NCI-H1417 (cell line): Measurements from ENCODE around the gene DLGAP1.
A peak's percentile ranks its signal among the peaks of the same experiment; 100 is the strongest.
"Not testable (repeated sequence)": the region's sequence is repeated elsewhere in the genome, so short reads cannot be mapped to it uniquely, and the experiment has no call there.

Source experiments
- DNase-seq, 3 experiments: peaks; one replicate each; lab custom pipeline; 2025; lab: John Stamatoyannopoulos, UW

DLGAP1 gene

DNA sequence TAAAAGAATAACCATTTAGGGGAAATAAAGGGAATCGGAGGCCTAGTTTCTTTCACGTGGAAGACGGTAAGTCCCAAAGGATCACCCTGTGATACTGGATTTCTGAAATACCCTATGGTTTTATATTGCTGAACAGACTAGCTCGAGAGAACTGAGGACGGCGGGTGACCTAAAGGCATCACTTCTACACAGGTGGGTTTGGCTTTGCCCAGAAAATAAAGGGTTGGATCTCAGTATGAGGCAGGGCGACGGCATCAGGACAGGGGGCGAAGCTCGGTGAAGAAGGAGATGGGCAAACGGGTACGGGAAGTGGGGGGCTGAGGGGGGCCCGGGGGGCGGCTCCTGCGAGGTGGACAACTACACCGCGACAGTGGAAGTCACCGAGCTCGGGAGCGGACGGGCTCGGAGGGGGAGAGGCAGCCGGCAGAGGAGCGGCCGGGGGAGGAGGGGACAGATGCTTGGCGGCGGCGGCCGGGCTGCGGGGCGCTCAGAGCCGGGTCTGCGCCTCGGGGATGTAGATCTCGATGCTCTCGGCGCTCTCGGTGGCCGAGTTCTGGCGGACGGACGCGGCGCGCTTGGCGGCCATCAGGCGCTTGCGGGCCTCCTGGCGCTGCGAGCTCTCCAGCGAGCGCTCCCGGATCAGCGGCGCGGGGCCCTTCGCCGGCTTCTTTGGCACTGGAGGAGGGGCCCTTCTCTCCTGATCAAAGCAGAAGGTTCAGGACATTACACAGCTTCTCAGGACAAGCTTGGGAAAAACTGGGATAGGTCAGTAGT is 956.2 kb downstream of the DLGAP1 start:
- peak in 2 of 3 experiments; percentile 66 to 78 for DNase-seq

DNA sequence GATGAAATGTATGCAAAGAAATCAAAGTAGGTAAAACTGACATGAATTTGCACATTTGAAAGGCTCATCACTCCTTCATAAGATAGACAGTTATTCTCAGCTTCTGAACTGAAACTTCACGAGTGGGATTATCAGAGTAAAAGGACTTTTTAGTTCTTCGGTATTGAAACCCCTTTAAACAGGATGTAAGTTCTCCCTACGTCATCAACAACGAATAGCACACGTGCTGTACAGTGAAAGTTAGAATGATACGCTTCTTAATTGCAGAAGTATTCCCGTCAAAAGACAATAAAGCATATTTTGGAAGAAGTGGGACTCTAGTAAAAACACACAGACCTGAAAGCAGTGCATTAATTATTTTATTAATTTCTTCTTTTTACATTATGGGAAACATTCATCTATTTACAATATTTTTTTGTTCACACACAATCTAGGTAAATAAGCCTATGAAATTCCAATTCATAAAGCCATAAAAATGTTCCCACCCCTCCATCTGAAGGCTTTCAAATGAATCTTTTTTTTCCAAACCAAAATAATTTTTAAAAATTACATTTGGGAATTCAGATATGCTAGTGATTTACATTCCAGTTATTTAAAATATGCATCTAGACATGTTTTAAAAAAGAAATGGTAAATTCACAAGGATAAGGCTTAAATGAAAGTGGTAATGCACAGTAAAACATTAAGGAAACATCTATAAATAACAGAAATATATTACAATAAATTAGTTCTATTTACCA is 959.2 kb downstream of the DLGAP1 start:
- no peak for DNase-seq

DNA sequence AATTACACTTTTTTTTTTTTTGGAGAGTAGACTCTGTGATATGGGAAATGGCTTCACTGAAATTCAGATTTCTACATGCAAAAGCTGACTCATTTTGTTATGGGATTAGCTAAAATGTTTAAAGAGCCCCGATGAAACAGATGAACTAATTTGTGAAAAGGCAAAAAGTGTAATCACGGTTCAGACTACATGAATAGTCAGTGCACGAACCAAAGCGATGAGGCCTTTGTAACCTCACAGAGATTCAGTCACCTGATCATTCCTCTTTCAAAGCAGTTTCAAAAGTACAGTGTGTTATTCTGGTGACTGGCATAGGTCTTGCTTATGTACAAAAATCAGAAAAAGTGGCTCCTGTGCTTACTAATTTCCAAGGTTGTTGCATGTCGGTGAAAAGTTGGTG is 960.5 kb downstream of the DLGAP1 start:
- DNase-seq, result no peak

DNA sequence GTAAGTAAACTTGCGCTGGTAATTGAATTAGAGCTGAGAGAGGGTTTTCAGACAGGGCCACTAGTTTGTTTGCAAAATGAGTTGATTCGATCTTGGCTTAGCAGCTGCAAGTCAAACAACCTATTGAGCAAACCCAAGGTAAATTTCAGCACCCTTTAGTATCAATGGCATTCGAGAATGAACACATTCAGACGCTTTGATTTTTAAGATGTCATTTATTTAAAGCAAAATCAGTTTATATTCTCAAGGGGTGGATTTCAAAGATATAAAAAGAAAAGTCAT is 960.9 kb downstream of the DLGAP1 start:
- no peak for DNase-seq

DNA sequence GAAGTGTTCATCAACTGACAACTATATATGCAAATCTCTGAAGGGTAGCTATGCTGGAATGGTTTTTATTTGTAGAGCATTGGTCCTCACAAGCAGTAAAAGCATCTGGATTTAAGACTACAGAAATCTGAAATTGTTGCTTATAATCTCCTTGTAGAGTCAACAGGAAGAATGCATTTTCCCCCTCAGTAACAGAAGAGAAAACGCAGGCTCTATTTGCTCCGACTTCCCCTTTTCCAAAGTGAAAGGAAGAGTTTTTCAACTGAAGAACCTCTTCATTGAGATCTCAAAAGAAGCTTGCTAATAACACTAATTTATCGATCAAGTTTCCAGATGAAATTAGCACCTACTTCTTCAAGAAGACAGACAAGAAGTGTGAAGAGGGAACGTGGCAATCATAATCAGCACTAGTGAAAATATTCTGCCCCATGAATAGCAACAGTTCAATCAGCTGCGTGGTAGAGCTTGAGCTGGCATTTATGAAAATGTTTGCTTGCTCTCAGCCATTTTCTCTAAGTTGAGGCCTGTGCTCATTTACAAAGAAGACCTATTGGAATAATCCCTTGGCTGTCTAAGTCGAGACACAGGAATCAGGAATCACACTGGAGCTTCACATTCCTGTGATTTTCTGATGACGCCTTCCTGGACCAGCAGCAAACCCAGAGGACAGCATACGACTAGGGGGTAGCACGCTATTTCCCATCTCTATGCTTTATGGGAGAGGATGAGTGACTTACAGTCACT is 961.4 kb downstream of the DLGAP1 start:
- DNase-seq, result no peak

DNA sequence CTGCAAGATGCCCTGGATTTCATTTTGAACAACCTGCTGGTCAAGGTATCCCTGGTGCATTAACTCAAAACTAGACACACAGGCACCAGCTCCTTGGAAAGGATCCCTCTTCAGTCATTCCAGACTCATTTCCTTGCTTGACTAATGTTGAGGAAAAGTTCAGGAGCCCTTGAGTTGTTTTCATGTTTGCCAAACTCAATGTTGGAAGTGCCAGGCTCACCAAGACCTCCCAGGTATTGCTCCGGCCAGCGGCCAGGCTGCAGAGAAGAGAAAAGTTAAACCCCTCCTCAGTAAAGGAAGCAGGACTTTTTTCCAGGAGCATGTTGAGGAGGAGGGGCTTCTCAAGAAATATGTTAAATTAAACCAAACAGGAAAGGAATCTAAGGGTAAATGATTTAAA is 962.4 kb downstream of the DLGAP1 start:
- no peak for DNase-seq

DNA sequence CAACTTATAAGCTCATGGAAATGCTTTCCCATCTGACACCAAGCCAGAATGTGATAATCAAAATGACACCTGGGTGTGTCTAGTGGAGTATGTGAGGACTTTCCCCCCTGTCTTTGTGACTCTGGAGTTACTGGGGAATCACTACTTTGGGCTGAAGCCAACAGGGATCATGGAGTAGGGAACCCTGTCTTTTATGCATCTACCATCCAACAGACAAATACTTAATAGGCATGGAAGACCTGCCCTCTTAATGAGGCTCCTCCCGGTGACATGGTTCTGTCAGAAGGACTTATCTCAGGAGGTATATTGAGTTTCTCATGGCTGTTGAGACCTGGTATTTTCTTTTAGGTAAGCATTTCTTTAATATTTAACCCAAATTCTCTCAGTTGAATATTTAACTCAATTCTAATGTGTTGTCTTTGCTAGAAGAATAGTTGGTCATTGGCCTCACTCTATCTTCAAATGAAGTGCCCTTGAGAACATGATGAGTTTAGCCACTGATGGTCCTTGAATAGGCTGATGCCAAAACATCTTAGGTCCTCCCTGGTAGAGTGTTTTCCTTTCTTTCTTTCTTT is 963.0 kb downstream of the DLGAP1 start:
- no peak for DNase-seq

DNA sequence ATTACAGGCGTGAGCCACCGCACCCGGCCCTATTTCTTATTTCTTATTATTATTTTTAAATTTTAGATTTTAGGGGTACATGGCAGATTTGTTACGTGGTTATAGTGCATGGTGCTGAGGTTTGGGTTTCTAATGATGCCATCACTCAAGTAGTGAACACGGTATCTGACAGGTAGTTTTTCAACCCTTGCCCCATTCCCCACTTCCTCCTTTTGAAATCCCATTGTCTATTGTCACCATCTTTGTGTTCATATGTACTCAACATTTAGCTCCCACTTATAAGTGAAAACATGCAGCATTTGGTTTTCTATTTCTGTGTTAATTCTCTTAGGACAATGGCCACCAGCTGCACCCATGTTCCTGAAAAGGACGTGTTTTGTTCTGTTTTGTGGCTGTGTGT is 965.6 kb downstream of the DLGAP1 start:
- DNase-seq, result no peak

DNA sequence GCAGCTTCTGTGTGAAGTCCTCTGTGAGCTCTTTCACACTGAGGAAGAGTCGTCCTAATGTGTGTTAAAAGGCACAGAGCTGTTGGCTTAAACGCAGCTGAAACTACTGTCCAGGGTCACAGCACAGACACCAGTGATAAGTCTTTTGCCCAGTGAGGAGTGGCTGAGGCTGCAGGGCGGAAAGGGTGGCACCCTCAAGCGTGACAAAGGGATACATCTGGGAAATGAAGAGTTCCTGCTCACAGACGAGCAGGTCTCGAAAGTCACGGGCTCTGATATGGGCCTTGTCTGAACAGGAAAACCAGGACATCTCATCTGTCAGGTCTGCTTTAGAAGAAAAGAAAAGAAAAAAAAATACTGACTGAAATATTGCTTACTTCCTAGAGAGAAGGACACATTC is 968.6 kb downstream of the DLGAP1 start:
- DNase-seq, result no peak

DNA sequence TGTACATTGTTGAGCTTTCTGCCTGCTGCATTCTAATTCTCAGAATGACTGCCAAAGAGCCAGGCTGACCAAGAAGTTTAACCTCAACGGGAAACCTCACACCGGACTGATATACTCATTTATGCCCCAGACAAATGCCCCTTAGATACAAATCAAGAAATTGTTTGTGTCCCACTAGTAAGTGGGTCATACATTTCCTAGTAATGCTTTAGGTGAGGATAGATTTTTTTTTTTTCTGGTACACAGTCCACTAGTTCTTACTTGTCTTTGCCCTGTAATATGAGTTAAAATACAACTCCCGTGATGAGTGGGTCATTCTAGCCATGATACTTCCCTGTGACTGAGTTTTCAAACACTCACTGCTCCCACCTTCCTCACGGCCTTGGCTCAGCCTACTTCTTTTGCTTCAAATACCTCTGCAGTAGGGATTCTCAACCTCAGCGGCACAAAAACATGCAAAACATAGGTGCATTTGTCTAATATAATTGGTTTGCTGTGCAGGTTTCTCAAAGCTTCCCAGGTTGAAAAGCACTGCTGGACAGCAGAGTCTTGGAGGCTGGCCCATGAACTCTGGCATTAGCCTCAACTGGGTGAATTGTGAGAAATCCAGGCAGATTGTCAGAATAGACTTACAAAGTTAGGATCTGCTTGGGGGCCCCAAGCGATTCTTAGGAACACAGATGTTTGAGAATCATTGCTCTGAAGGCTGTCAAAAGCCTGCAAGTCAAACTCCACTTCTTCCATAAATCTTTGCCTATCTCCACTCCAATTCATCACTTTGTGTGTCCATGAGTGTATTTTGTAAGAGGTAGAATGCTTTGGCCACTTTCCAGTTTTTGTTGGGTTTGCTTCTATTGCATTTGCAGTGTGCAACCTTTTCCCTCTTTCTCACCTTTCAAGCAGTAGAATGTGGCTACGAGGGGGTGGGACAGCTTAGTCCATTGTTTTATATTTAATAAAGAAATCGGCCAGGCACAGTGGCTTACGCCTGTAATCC is 969.7 kb downstream of the DLGAP1 start:
- DNase-seq, result no peak

DNA sequence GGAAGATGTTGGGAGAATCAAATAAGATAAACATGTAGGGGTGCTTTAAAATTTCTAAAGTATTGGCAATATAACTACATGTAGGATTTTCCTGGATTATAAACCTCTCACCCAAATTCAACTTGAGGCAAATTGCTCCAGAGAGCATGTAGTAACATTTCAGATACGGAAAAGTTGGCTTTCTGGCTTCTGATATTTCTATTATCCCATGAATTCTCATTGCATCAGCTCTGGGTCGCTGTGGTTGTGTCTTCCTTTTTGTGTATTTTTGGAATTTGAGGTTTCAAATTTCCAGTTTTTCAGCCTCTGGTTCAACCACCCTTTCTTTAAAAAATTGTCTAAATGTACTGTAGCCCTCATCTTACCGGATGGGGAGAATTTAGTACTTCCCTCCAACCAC is 972.8 kb downstream of the DLGAP1 start:
- no peak for DNase-seq

DNA sequence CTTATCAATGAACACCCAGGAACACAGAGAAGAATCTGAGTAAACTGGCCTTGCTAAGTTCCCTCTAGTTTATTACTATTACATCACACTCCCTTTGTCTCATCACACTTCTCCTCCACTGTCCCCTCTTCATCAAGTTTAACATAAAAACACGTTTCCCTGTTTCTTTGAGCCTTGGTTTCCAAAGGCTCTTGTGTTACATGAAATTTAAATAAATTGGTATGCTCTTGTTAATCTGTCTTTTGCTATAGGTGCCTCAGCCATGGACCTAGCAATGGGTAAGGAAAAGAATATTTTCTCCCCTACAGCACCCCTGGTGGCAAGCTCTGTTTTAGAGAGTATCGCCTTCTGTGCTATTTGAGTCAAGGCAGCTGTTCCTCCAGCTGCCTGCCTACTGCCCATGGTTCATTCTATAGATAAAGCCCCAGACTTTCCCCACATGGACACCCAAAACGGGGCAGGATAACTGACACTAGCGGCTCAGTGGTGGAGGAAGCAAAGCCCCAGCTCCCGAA is 973.4 kb downstream of the DLGAP1 start:
- peak in 1 of 3 experiments; percentile 20 for DNase-seq

DNA sequence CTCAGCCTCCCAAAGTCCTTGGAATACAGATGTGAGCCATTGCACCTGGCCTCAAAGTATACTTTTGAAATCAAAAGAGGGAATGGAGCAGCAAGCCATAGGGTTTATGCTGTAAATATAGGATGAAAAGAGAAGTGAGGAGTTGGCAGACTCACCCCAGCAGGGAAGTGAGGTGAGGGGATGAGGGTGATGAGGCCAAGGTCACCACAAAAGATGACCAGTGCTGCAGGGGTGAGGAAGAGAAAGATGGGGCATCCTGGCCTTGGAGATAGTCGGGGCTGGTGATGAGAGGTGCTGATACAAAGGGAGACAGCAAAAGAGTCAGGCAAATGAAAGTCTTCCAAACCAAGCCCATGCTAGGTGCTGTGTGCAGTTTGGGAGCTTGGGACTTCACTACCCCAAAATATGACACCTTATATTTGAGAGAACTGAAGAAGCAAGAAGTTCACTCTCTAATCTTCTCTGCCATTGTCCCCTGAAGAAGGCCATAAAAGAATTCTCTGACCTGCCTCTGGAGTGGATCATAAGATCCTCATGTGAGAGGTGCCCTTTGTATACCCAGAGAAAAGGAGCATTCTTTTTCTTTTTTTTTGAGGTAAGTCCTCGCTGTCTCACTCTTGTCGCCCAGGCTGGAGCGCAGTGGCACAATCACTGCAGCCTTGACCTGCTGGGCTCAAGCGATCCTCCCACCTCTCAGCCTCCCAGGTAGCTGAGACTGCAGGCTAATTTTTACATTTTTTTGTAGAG is 974.1 kb downstream of the DLGAP1 start:
- DNase-seq, result no peak

DNA sequence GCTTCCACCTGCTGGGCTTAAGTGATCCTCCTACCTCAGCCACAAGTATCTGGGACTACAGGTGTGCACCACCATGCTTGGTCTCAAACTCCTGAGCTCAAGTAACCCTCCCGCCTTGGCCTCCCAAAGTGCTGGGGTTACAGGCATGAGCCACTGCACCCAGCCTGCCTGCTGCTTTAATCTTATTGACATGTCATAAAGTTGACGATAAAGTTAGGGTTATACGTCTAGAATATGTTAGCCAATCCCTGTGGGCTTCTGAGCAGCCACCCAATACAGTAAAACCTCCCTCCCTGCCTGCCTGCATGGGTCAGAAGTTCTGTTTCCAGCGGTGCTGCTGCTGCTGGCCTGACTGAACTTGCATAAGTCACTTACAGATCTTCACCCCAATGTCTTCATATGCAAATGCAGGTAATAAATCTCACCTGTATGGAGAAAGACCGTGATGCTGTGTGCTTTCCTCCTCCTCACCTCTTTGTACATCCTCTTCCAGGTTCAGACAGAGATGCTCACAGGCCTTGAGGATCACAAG is 975.1 kb downstream of the DLGAP1 start:
- no peak for DNase-seq

DNA sequence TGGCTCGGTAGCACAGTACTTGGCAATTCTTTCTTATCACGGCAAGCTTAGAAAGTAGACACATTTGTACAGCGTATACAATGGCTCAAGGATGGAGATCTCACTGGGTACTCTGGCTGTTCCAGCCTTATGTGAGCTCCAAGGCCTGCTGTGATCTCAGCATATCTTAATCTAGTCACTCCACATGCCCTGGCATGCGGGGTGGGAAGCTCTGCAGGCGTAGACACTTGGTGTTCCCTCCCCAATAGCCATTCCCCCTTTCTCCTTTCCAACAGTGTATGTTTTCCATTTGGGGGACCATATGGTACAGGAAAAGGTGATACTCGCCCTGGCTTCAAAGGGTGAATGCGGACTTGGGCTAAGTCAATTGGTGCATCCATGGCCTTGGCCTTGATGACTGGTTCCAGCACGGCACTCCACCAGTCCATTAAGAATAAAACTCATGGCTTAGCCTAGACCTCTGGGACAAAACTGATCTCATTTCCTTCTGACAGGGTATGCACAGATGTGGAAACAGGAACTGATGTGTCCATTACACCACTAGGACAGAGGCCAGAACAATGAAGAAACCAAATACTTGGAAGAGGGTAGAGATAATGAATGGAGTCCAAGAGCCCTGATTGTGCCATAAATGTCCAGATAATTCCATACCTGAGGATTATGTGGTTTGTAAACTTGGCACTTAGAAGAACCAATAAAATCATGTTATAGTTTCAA is 976.7 kb downstream of the DLGAP1 start:
- no peak for DNase-seq

DNA sequence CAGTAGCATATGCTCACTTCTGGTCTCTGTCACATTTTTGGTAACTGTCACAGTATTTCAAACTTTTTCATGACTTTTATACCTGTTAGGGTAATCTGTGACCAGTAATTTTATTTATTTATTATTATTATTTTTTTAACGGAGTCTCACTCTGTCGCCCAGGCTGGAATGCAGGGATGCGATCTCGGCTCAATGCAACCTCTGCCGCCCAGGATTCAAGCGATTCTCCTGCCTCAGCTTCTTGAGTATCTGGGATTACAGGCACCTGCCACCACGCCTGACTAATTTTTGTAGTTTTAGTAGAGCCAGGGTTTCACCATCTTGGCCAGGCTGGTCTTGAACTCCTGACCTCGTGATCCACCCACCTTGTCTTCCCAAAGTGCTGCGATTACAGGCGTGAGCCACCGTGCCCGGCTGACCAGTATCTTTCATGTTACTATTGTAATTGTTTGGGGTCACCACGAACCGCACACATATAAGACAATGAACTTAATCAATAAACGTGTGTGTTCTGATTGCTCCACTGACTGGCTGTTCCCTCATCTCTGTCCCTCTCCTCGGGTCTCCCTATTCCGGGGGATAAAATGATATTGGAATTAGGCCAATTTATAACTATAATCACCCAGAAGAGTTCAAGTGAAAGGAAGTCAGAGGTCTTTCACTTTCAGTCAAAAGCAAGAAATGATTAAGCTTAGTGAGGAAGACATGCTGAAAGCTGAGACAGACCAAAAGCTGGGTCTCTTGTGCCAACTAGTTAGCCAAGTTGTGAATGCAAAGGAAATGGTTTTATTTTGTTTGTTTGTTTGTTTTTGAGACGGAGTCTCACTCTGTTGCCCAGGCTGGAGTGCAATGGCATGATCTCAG is 982.2 kb downstream of the DLGAP1 start:
- DNase-seq, result no peak

DNA sequence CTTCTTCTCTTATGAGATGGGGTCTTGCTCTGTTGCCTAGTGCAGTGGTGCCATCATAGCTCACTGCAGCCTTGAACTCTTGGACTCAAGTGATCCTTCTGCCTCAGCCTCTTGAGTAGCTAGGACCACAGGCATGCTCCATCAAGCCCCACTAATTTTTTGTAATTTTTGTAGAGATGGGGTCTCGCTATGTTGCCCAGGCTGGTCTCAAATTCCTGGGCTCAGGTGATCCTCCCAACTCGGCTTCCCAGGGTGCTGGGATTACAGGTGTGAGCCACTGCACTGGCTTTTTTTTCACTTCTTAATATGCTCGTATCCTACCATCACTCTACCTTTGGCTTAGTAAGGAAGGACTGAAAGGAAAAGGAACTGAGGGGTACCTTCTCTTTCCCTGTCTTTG is 983.0 kb downstream of the DLGAP1 start:
- not testable (repeated sequence) for DNase-seq

DNA sequence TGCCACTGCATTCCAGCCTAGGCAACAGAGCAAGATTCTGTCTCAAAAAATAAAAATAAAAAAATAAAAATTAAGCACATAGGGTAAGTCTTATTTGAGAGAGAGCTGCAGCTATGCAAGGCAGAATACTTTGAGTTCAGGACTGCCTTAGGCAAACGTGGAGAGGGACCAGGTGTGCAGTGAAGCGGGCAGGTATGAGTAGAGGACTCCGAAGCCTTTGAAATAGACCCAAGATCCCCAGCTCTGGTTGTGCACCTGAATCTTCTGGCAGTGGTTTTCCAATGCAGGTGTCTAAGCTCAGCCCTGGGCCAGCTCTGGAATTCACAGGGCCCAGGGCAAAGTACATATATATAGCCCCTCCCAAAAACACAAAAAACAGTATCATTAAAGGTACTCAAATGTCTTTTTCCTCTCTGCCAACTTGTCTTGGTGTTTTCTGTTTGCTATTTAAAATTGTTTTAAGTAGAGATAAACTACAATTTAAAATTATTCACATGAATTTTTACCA is 983.9 kb downstream of the DLGAP1 start:
- DNase-seq, result no peak
